Erythroblast (primary cell): ENCODE results near the gene KCNQ2.

ENCODE experiments used
- DNase-seq, 2 experiments: peaks; one replicate each; lab custom pipeline; 2025; lab: John Stamatoyannopoulos, UW
- GATA1 ChIP-seq: IDR thresholded peaks from 2 replicates; pipeline ENCODE4 v1.6.1; 2011; ENCODE audit warnings: low read depth, mild to moderate bottlenecking, control low read depth, low read length, moderate library complexity
- POLR2A ChIP-seq: IDR thresholded peaks from 2 replicates; pipeline ENCODE4 v1.6.1; 2011; ENCODE audit warnings: mild to moderate bottlenecking, low read length

KCNQ2 gene

DNA sequence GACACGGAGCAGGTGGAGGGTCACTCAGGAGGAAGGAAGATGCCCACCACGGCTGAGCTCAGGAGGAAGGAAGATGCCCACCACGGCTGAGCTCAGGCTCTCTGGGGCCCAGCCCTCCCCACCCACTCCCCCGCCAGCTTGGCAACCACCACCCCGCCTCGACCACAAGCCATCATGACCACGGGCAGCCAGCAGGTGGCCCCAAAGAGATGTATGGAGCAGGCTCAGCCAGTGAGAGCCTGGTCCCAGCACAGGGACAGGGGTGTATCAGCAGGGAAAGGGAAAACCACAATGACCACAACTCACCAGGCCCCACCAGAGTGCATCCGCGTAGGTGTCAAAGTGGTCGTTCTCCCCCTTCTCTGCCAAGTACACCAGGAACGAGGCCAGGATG lies 30.4 kb downstream of the KCNQ2 start:
- DNase-seq = peak; percentile 21 to 39
- TF ChIP-seq POLR2A (no peak), GATA1 (no peak)

DNA sequence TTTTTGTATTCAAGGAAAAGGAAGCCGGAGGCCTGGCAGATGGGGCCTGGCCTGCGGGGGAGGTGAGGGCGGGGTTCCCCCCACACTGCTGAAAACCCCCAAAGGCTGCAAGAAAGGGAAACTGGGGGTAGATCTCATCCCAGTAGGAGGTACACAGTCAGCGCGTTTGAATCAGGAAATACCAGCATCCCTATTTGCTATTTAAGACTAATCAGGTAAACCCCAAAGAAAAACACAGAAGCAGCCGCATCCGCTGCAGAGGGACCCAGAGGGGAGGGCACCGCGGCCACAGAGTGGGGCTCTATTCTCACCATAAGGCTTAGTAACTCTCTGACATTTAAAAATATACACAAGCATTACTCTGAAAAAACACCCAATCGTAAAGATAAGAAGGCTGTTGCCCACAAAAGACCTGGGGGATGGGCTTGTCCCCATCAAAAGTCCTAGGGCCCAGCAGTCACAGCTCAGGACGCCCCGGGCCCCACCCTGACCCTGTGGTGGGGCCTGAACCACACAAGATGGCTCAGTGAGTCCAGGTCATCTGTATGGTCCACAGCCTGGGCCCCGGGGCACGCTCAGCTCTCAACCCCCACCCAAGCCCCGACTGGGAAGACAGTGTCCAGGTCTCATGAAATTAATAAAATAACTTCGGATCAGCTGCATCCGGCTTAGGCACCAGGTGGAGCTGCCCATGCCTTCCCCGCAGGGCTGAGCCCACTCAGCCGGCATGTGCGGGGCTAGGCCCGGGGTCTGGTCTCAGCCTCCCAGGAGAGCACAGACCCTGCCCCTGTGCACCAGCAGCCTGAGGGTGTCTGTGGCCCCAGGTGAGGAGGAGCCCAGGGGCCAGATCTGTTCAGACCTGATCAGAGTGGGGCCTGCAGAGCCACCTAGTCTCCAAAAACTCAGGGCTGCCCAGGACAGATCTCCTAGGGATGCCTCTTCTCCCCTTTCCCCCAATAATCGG lies 31.0 kb downstream of the KCNQ2 start:
- TF ChIP-seq GATA1 (no peak), POLR2A (no peak)
- DNase-seq = no peak

- DNase-seq = no peak
- TF ChIP-seq GATA1 (no peak), POLR2A (no peak)
Observed at GRCh38 chr20:63440366-63440955, 32.0 kb downstream of the KCNQ2 start.

- TF ChIP-seq GATA1 = no peak
- no peak for TF ChIP-seq POLR2A
- no peak for DNase-seq
Observed at GRCh38 chr20:63439866-63440265, 32.6 kb downstream of the KCNQ2 start.

DNA sequence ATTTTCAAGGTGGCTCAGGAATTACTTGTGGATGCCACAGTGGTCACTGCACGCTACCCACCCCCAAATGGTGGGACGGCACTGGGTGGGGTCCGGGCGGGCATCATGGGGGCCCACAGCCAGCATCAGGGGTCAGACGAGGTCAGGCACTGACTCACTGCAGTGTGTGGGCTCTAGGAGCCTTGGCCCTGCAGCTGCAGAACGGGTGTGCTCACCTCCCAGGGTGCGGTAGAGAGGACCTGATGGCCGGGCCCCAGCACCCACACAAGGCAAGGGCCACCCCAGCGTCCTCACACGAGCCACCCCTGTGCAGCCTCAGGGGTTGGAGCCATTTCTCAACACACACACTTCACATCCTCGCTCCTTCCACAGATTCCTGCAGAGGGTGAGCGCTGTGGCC lies 34.3 kb downstream of the KCNQ2 start:
- TF ChIP-seq POLR2A (no peak), GATA1 (no peak)
- no peak for DNase-seq

- no peak for DNase-seq
- TF ChIP-seq GATA1 (no peak), POLR2A (no peak)
Observed at GRCh38 chr20:63435552-63435951, 36.9 kb downstream of the KCNQ2 start.

GRCh38 chr20:63434599-63435378 lies 37.7 kb downstream of the KCNQ2 start:
- TF ChIP-seq GATA1 (no peak), POLR2A (no peak)
- DNase-seq = peak; percentile 68 to 79

GRCh38 chr20:63433756-63434531 lies 38.5 kb downstream of the KCNQ2 start:
- TF ChIP-seq GATA1 (no peak), POLR2A (no peak)
- DNase-seq = no peak

DNA sequence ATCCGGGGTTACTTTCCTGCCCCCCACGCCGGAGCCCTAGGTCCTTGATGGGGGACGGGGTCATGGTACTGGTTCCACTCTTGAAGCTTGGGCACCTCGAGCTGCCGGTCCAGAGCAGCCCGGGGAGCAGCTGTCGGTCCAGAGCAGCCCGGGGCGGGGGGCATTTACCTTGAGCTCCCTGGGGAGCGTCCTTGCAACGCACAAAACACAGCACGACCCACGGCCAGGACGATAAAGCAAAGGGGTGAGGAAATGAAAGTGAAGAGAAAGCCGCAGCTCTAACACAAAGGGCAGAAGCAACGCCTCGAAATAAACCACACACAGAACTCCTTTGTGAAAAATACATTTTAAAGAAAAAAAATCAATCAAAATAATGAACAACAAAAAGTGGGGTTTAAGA lies 39.1 kb downstream of the KCNQ2 start:
- TF ChIP-seq GATA1 (no peak), POLR2A (no peak)
- DNase-seq = no peak

DNA sequence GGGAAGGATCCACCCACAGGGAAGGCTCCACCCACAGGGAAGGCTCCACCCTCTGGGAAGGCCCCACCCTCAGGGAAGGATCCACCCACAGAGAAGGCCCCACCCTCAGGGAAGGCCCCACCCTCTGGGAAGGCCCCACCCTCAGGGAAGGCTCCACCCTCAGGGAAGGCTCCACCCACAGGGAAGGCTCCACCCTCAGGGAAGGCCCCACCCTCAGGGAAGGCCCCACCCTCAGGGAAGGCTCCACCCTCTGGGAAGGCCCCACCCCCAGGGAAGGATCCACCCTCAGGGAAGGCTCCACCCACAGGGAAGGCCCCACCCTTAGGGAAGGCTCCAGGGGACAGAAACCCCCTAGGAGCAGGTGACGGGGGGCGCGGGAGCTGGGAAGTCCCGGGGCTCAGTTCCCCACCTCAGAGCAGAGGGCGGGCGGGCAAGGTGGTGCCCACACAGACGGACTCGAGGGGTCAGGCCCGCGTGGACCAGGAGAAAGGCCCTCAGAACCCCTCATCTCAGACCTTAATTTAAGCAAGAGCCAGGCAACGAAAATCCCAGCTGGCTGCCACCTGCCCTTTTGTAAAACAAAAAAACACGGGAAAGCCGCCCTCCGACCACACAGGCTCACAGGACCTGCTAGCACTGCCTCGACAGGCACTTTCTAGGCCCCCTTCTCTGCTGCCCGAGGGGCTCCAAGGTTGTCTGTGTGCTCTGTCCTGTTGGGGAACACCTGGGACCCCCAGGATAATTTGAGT lies 39.7 kb downstream of the KCNQ2 start:
- TF ChIP-seq GATA1 (no peak), POLR2A (no peak)
- peak in 1 of 2 experiments; percentile 11 for DNase-seq

DNA sequence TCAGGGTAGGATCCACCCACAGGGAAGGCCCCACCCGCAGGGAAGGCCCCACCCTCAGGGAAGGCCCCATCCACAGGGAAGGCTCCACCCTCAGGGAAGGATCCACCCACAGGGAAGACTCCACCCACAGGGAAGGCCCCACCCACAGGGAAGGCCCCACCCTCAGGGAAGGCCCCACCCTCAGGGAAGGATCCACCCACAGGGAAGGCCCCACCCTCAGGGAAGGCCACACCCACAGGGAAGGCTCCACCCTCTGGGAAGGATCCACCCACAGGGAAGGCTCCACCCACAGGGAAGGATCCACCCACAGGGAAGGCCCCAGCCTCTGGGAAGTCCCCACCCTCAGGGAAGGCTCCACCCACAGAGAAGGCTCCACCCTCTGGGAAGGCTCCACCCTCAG lies 40.5 kb downstream of the KCNQ2 start:
- TF ChIP-seq POLR2A (no peak), GATA1 (no peak)
- DNase-seq = no peak

- no peak for TF ChIP-seq POLR2A
- no peak for TF ChIP-seq GATA1
- no peak for DNase-seq
Observed at GRCh38 chr20:63430891-63431290, 41.6 kb downstream of the KCNQ2 start.
